SKM-1 treated with dmso at 0.1 percent for 144 hours (cell line): Measurements from ENCODE around the gene AKT2.
"Not testable (repeated sequence)": the region's sequence is repeated elsewhere in the genome, so short reads cannot be mapped to it uniquely, and the experiment has no call there.

Source experiments
- DNase-seq: peaks from one replicate; lab custom pipeline; 2025; ENCODE audit not compliant: unreplicated experiment; lab: John Stamatoyannopoulos, UW

The AKT2 gene

DNA sequence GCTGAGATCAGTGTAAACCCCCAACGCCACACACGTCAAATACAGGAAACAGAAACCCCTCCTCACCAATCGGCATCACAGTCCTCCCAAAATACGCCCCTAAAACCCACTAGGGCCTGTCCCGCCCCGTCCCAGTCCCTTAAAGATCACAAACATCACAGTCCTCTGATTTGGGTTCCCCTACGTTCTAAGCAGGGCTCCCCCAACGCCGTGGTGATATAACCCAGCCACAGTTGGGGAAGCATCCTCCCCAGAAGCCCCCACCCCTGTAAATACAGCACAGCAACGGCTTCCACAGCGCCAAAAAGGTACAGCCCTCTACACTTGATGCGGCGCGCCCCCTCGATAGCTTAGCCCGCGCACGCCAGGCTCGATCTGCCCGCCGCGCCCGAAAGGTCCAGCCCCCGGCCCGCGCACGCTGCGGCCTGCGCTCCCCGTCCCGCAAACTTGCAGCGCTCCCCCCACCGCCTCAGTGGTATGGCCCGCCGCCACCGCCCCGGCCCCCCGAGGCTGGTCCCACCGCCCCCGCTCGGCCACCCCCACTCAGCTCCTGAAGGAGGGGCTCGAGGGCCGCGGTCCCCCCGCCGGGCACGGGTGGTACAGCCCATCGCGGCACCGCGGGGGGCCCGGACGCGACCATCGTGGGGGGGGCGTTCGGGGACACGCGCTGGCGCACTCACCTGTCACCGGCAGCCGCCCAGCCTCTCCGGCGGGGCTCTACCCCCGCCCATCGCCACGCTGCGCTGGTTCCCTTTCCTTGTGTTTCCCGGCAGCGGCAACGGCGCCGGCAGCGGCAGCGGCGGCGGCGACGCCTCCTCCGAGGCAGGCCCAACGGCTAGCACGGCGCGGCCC lies at the start of gene AKT2:
Gene AKT2 (minus strand): TSS at position 845 of the 852 bp plus-strand sequence. CDS start 20,078 bp downstream, outside the sequence.
- DNase-seq = no peak

DNA sequence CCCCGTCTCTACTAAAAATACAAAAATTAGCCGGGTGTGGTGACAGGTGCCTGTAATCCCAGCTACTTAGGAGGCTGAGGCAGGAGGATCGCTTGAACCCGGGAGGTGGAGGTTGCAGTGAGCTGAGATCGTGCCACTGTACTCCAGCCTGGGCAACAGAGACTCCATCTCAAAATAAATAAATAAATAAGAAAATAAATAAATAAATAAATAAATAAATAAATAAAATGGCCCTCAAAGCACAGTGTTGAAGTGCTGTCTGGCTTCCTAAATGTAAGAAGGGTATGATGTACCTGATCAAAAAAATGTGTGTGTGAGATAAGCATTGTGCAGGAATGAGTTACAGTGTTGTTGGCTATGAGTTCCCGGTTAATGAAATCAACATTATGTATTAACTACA lies 47.9 kb upstream of the AKT2 start:
- DNase-seq = not testable (repeated sequence)

- DNase-seq = no peak
Observed at GRCh38 chr19:40332669-40333068, 47.5 kb upstream of the AKT2 start.

- peak; percentile 40 for DNase-seq
Observed at GRCh38 chr19:40331052-40331451, 45.9 kb upstream of the AKT2 start.

DNA sequence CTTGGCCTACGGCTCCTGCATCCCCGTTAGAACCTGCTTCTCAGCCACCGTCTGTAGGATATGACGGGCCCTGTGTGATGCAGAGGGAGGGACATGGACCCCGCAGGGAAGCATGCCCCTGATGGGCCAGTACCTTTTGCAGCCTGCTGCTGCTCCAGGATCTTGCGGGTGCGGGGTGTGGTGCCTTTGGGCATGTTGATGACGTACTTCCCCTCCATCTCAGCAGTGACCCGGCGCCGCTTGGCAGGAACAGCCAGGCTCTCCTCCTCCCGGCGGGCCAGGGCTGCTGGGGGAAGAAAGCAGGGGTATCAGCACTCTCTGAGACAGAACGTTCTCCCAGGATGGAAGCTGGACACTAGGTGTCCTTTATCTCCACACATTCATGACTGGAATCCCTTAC lies 41.1 kb upstream of the AKT2 start:
- no peak for DNase-seq

DNA sequence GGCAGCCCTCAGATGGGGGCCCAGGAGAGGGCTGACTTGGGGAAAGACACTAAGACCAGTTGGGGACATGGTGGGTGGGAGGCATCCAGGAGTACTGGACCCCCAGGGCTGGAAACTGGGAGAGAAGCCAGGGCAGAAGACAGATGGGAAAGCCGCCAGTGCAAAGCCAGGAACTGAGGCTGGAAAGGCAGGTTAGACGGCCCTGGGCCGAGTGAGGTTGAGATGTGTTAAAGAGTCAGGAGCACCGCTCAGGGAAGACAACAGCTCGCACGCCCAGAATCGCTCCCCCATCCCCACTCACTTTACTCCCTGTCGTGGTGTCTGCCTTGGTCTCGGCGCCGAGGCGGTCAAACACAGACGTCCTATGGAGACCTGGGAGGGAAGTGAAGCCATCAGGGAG lies 38.6 kb upstream of the AKT2 start:
- no peak for DNase-seq

DNA sequence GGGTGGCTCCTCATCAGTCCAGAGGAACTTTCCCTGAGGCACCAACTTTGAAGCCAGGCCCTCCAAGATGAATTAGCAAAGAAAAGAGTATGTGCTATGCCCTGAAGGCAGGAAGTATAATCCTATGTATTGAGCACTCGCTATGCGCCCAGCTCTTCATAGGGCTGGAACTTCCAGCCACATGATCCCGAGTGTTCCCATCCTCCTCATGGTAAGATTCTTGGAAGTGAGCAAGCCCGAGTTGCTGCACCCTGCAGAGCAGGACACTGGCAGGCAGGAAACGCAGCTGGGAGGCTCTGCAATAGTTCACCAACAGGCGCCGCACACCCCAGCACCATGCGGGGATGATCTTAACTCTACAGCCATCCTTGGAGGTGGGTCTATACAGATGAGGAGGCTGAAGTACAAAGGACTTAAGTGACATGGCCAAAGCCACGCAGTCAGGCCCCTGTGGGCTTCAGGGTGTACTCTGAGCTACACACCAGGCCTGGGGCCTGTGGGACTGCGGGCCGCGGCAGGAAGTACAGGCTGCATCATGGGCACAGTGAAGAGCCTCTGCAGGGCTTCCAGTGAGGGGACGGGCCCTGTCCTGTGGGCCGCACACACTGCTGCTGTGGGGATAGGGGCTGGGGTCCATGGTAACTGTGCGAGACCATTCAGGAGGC lies 37.9 kb upstream of the AKT2 start:
- DNase-seq = no peak

DNA sequence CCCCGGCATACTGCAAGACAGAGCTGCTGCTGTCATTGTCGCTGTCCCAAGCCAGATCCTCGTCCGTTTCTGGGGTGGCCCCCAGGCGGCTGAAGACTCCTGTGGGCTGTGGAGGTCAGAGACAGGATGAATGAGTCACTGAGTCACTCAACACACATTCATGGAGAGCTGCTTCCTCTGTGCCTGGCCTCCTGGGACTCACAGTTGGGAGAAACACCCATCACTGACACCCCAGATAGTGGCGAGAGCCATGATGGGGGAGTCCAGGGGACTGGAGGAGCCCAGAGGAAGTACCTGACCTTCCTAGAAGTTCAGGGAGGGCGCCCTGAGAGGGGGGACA lies 37.1 kb upstream of the AKT2 start:
- DNase-seq = no peak

DNA sequence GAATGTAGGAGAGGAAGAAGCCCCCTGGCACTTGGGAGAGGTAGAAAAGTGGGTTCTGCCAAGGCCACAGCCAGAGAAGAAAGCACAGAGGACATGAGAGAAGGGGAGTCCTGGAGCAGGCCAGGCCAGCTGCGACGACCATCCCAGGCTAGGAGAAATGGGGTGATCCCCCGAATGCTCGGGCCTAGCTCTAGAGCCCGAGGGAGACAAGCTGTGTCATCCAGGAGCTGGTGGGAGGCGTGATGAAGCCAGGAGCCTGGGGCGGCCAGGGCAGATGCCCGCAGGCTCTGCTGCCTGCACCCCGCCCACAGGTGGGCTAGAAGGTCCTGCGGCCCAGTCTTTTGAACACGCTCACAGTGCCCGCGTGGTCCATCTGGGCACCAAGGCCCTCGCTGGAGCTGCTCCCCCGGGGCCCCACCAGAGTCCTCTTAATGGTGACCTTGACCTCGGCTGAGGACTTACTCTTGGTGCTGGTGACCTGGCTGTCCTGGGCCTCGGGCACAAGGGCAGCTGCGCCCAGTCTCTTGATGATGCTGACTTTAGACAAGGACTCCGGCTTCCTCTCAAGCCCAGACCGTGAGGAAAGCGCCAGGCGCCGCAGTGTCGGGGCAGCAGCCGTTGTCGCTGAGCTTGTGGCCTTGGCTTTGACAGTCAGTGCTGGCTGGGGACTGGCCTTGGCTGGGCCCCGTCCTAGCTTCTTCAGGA lies 36.6 kb upstream of the AKT2 start:
- no peak for DNase-seq

- no peak for DNase-seq
Observed at GRCh38 chr19:40321076-40321475, 35.9 kb upstream of the AKT2 start.

- DNase-seq = no peak
Observed at GRCh38 chr19:40320558-40320935, 35.4 kb upstream of the AKT2 start.

DNA sequence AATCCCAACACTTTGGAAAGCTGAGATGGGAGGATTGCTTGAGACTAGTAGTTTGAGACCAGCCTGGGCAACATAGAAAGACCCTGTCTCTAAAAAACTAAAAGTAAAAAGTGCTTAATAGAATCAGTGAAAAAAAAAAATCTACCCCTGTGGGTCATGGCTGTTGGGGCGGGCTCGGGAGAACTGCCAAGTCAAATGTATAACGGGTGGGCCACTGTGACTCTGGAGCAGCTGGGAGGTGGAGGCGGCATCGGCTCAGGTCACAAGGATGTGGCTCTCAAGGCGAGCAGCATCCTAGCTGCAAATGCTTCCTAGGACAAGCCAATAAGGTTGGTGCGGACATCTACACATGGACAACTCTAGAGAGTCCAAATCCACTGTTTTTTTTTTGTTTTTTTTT lies 32.2 kb upstream of the AKT2 start:
- DNase-seq = no peak

- DNase-seq = no peak
Observed at GRCh38 chr19:40315812-40316470, 30.8 kb upstream of the AKT2 start.

GRCh38 chr19:40314656-40315055 lies 29.5 kb upstream of the AKT2 start:
- DNase-seq = peak; percentile 33

GRCh38 chr19:40313229-40313983 lies 28.3 kb upstream of the AKT2 start:
- no peak for DNase-seq

- DNase-seq = no peak
Observed at GRCh38 chr19:40312533-40312932, 27.4 kb upstream of the AKT2 start.

DNA sequence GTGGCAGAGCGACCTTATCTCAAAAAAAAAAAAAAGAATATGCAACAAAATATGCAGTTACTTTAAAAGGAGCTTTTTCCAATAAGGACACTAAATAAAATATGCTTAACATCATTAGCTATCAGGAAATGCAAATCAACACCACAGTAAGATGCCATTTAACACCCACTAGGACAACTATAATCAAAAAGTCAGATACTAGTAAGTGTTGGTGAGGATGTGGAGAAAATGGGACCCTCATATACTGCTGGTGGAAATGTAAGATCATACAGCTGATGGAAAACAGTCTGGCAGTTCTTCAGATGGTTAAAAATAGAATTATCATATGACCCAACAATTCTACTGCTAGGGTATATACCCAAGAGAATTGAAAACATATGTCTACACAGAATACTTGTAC lies 24.5 kb upstream of the AKT2 start:
- DNase-seq = no peak

GRCh38 chr19:40305403-40305802 lies 20.3 kb upstream of the AKT2 start:
- DNase-seq = peak; percentile 80

DNA sequence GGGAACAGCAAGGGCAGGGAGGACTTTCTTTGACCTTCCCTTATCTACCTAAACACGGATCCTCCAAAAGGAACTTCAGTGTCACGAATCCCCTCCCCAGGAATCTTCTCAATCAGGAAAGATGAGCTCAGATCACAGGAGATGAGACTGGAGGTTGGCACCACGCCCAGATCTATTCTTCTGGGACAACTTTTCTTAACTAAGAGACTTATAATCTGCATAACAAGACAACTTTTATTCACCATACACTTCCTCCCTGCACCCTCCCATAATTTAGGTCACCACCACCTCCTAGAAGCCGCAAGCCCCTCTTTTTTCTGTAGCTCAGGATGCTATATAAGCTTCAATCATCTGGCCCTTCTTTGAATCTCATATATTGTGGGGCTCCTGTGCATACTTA lies 19.2 kb upstream of the AKT2 start:
- no peak for DNase-seq

- no peak for DNase-seq
Observed at GRCh38 chr19:40303765-40304164, 18.6 kb upstream of the AKT2 start.
